ENCODE measurements around the gene TUBB. TPM values are rescaled to one million over a fixed set of nuclear protein-coding genes. Genes with fewer than 3 reads are reported as not detected.
"Not testable (repeated sequence)": the region's sequence is repeated elsewhere in the genome, so short reads cannot be mapped to it uniquely, and the experiment has no call there.

TUBB gene
- total RNA-seq, 2 donors from 2014 or later = 172 to 243 TPM

DNA sequence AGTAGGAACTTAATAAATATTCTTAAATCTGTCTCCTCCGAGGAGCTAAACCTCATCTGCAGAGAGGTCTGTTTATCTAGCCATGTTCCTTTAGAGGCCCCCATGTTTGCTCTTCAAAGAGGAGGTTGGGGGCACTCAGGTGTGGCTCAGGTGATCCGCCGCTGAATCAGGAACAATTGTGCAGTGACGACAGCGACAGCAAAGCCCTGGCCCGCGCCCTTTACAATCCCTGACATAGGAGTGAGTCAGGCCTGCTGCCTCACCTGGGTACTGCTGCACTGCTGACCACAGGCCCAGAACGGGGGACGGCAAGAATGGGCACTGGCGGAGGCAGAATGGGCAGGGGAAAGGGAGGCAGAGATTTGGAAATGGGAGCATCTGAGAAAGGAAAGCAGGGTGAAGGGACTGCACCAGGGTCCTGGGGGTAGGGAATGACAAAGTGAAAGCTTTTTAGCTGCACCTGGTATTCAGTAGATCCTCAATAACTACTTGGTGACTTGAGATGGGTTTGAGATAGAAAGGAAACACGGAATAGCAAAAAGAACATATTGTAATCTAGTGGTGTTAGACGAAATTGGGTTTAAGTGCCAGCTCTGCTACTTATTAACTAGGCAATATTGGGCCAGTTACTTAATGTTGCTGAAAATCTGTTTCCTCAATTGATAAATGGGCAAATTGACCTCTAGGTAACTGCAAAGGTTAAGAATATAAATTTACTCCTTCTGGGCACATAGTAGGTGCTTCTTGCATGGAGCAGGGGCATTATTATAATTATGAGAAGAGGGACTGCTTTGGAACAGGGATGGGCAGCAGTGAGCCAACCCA, 29.6 kb downstream of the TUBB start:
- ATAC-seq (ENCODE audit: insufficient number of reproducible peaks, low FRiP score, low read depth) = no peak
- DNase-seq (ENCODE audit: low spot score) = no peak
- Histone ChIP-seq H3K4me1 (ENCODE audit: control insufficient read depth in 1 of 2, low read depth in 2 of 2) (peaks cover 17 to 36% of the 10 kb centered on the region in 2 donors), H3K9me3 (no peaks in the 10 kb centered on the region), H3K4me3 (no peak overlapping the region), H3K27ac (no peak overlapping the region), H3K36me3 (no peaks in the 10 kb centered on the region), H3K27me3 (replicated peaks; ENCODE audit: insufficient read depth) (no peaks in the 10 kb centered on the region)
- TF ChIP-seq, protein P1, sequence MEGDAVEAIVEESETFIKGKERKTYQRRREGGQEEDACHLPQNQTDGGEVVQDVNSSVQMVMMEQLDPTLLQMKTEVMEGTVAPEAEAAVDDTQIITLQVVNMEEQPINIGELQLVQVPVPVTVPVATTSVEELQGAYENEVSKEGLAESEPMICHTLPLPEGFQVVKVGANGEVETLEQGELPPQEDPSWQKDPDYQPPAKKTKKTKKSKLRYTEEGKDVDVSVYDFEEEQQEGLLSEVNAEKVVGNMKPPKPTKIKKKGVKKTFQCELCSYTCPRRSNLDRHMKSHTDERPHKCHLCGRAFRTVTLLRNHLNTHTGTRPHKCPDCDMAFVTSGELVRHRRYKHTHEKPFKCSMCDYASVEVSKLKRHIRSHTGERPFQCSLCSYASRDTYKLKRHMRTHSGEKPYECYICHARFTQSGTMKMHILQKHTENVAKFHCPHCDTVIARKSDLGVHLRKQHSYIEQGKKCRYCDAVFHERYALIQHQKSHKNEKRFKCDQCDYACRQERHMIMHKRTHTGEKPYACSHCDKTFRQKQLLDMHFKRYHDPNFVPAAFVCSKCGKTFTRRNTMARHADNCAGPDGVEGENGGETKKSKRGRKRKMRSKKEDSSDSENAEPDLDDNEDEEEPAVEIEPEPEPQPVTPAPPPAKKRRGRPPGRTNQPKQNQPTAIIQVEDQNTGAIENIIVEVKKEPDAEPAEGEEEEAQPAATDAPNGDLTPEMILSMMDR (IDR thresholded peaks at IDR 0.05) = no peak

DNA sequence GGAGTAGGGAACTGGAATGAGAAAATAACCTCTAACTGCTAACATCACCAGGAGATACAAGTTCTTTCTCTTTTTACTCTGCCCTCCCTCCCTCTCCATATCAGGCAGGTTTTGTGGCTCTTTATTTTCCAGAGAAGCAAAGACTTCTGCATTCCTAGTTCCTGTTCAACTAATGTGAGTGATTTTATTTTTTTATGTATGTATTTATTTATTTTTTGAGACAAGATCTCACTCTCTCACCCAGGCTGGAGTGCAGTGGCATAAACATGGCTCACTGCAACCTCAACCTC, 30.2 kb downstream of the TUBB start:
- no peaks in the 10 kb centered on the region for H3K27me3 ChIP-seq (replicated peaks; ENCODE audit: insufficient read depth)
- DNase-seq (ENCODE audit: low spot score) (no peak), ATAC-seq (ENCODE audit: insufficient number of reproducible peaks, low FRiP score, low read depth) (no peak)
- H3K4me1 ChIP-seq (ENCODE audit: control insufficient read depth in 1 of 2, low read depth in 2 of 2) = peaks cover 17 to 36% of the 10 kb centered on the region in 2 donors
- no peaks in the 10 kb centered on the region for H3K36me3 ChIP-seq
- H3K9me3 ChIP-seq = no peaks in the 10 kb centered on the region
- H3K4me3 ChIP-seq = no peak overlapping the region
- TF ChIP-seq, protein P1 (IDR thresholded peaks at IDR 0.05) = no peak
- H3K27ac ChIP-seq = peak overlapping the region in 1 of 2 donors; percentile 93

DNA sequence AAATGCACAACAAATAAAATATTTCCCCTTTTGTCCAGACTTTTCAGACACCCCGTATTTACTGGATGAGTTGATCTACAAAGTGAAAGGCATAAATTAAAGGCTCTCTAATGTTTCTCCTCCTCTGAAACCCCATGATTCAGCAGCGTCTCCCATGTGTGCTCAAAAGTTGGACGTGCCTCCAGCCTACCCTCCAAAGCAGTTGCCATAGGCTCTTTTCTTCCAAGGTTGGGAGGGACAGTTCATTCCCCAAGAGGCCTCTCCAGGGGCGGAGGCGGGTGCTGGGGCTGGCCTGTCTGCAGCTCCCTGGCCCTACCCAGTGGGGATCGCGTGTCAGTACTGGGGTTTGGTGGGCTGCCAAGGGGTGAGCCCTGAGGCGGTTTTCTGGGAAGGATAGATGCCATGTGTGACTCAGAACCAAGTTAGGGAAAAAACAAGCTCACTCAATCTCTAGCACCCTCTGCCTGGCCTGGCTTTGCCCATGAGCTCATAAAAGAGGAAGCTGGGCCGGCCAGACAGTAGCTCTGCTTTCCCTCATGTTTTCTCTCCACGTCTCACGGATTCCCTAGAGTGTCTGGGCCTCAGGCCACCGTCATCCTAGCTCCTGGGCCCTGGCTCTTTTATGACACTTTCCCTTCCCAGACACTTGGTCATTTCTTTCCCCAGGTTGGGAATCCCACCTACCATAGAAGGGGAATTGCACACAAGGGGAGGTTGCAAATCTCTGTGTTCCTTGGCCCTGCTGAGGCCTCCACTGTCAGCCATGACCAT, 32.2 kb downstream of the TUBB start:
- H3K4me1 ChIP-seq (ENCODE audit: control insufficient read depth in 1 of 2, low read depth in 2 of 2) = peaks cover 17 to 45% of the 10 kb centered on the region in 2 donors
- H3K36me3 ChIP-seq = no peaks in the 10 kb centered on the region
- no peaks in the 10 kb centered on the region for H3K9me3 ChIP-seq
- TF ChIP-seq, protein P1 (IDR thresholded peaks at IDR 0.05) = no peak
- ATAC-seq (ENCODE audit: insufficient number of reproducible peaks, low FRiP score, low read depth) (peak; percentile 93), DNase-seq (ENCODE audit: low spot score) (peak; percentile 92)
- peak overlapping the region; percentile 89 to 93 for H3K27ac ChIP-seq
- H3K4me3 ChIP-seq = peak overlapping the region; percentile 19
- H3K27me3 ChIP-seq (replicated peaks; ENCODE audit: insufficient read depth) = no peaks in the 10 kb centered on the region

DNA sequence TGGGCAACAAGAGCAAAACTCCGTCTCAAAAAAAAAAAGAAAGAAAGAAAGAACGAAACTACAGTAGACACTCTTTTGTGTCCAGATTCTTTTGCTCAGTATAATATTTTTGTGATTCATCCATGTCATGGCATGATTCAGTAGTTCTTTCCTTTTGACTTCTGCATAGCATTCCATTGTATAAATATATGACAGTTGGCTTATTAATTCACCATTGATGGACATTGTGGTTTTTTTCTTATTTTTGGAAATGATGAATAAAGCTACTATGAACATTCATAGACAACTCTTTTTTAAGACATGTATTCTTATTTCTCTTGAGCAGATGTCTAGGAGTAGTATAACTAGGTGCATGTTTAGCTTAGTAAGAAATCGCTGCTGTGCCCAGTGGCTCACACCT, 34.5 kb downstream of the TUBB start:
- ATAC-seq (ENCODE audit: insufficient number of reproducible peaks, low FRiP score, low read depth) = no peak
- H3K27me3 ChIP-seq (replicated peaks; ENCODE audit: insufficient read depth) = no peaks in the 10 kb centered on the region
- peaks cover 23 to 52% of the 10 kb centered on the region in 2 donors for H3K4me1 ChIP-seq (ENCODE audit: control insufficient read depth in 1 of 2, low read depth in 2 of 2)
- no peak overlapping the region for H3K4me3 ChIP-seq
- DNase-seq (ENCODE audit: low spot score) = no peak
- H3K36me3 ChIP-seq = no peaks in the 10 kb centered on the region
- TF ChIP-seq, protein P1 (IDR thresholded peaks at IDR 0.05) = no peak
- peak overlapping the region in 1 of 2 donors; percentile 23 for H3K27ac ChIP-seq
- H3K9me3 ChIP-seq = no peaks in the 10 kb centered on the region

DNA sequence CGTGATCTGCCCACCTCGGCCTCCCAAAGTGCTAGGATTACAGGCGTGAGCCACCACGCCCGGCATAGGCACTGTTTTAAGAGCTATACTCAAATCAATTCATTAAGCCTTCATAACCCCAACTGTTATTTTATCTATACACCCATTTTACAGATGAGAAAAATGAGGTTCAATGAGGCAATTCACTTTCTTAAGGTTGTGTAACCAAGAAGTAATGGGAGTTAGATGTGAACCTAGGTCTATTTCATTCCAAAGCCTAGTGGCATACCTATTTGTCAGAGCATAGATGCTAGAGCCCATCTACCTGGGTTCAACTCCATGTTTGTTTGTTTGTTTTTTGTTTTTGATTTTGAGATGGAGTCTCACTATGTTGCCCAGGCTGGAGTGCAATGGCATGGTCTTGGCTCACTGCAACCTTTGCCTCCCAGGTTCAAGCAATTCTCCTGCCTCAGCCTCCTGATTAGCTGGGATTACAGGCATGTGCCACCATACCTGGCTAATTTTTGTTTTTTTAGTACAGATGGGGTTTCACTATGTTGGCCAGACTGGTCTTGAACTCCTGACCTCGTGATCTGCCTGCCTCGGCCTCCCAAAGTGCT, 36.4 kb downstream of the TUBB start:
- not testable (repeated sequence) for ATAC-seq (ENCODE audit: insufficient number of reproducible peaks, low FRiP score, low read depth); DNase-seq (ENCODE audit: low spot score)
- peaks cover 25 to 63% of the 10 kb centered on the region in 2 donors for H3K4me1 ChIP-seq (ENCODE audit: control insufficient read depth in 1 of 2, low read depth in 2 of 2)

More for the DNA sequence above, 36.4 kb downstream of the TUBB start:
- H3K27ac ChIP-seq; H3K27me3 ChIP-seq (replicated peaks; ENCODE audit: insufficient read depth); H3K9me3 ChIP-seq; H3K36me3 ChIP-seq; H3K4me3 ChIP-seq: not testable (repeated sequence)
